HEK293T (cell line): ENCODE data around the gene FAU.

Experiments
- CTCF ChIA-PET: fragments of 350-600 bp; formaldehyde crosslinking; extraction: SDS; loops from one replicate; lab custom pipeline; 2021; ENCODE audit warnings: antibody characterized with exemption, inconsistent platforms; lab: Yijun Ruan, JAX
- POLR2A ChIA-PET: fragments of 350-600 bp; formaldehyde crosslinking; extraction: SDS; loops from one replicate; lab custom pipeline; 2020; ENCODE audit warnings: antibody characterized with exemption, inconsistent platforms; lab: Yijun Ruan, JAX
- DNase-seq: peaks from one replicate; pipeline ENCODE4 v3.0.0; 2012; ENCODE audit warnings: mixed read lengths; ENCODE audit errors: extremely low spot score
- ARNT ChIP-seq: fragments of 450-650 bp; IDR thresholded peaks from 2 replicates; pipeline ENCODE4 v1.6.1; 2017; ENCODE audit warnings: mild to moderate bottlenecking
- BHLHE40 ChIP-seq: fragments of 450-650 bp; IDR thresholded peaks from 2 replicates; pipeline ENCODE4 v1.6.1; 2016; ENCODE audit warnings: mild to moderate bottlenecking, moderate library complexity, borderline replicate concordance
- CTBP1 ChIP-seq: fragments of 450-650 bp; IDR thresholded peaks from 2 replicates; pipeline ENCODE4 v1.6.1; 2016; ENCODE audit warnings: borderline replicate concordance
- ELF4 ChIP-seq: fragments of 450-650 bp; IDR thresholded peaks from 2 replicates; pipeline ENCODE4 v1.6.1; 2017; ENCODE audit warnings: antibody characterized with exemption
- FOXA1 ChIP-seq: fragments of 450-650 bp; IDR thresholded peaks from 2 replicates; pipeline ENCODE4 v1.6.1; 2016; ENCODE audit warnings: mild to moderate bottlenecking
- FOXK2 ChIP-seq: fragments of 450-650 bp; IDR thresholded peaks from 2 replicates; pipeline ENCODE4 v1.6.1; 2016; ENCODE audit warnings: mild to moderate bottlenecking
- FOXM1 ChIP-seq: fragments of 450-650 bp; IDR thresholded peaks from 2 replicates; pipeline ENCODE4 v1.6.1; 2017; ENCODE audit warnings: mild to moderate bottlenecking, borderline replicate concordance
- HDGF ChIP-seq: fragments of 450-650 bp; IDR thresholded peaks from 2 replicates; pipeline ENCODE4 v1.6.1; 2017; ENCODE audit warnings: antibody characterized with exemption, borderline replicate concordance
- L3MBTL2 ChIP-seq: fragments of 450-650 bp; conservative IDR thresholded peaks from 2 replicates; pipeline ENCODE4 v1.6.1; 2016; ENCODE audit warnings: mild to moderate bottlenecking
- LEF1 ChIP-seq: fragments of 450-650 bp; IDR thresholded peaks from 2 replicates; pipeline ENCODE4 v1.6.1; 2017; ENCODE audit warnings: mild to moderate bottlenecking, borderline replicate concordance
- NFRKB ChIP-seq: fragments of 450-650 bp; IDR thresholded peaks from 2 replicates; pipeline ENCODE4 v1.6.1; 2016; ENCODE audit warnings: mild to moderate bottlenecking, moderate library complexity
- SP1 ChIP-seq: fragments of 450-650 bp; IDR thresholded peaks from 2 replicates; pipeline ENCODE4 v1.6.1; 2017
- SUZ12 ChIP-seq: fragments of 450-650 bp; IDR thresholded peaks from 2 replicates; pipeline ENCODE4 v1.6.1; 2016; ENCODE audit warnings: mild to moderate bottlenecking
- TARDBP ChIP-seq: fragments of 450-650 bp; IDR thresholded peaks from 2 replicates; pipeline ENCODE4 v1.6.1; 2016
- ZNF384 ChIP-seq: fragments of 450-650 bp; IDR thresholded peaks from 2 replicates; pipeline ENCODE4 v1.6.1; 2016
- TF ChIP-seq, protein P1 (sequence below): fragments of 450-650 bp; IDR thresholded peaks from 2 replicates; pipeline ENCODE4 v1.6.1; 2016

FAU gene

GRCh38 chr11:65147352-65148075, 25.6 kb upstream of the FAU start:
- ChIA-PET POLR2A (interaction anchor here (1.0 to 7.6 kb wide), 2 partner anchors 12 to 31 kb away, joined by 3 to 52 read pairs; partner anchors contain the start of gene SYVN1), CTCF (no interaction called here)
- TF ChIP-seq BHLHE40 (no peak), HDGF (no peak), ARNT (no peak), ZNF384 (no peak), FOXM1 (no peak), ELF4 (no peak), LEF1 (no peak), L3MBTL2 (no peak), FOXK2 (no peak), SUZ12 (no peak), SP1 (no peak), TARDBP (no peak), CTBP1 (no peak), NFRKB (no peak), FOXA1 (no peak)
- TF ChIP-seq, protein P1, sequence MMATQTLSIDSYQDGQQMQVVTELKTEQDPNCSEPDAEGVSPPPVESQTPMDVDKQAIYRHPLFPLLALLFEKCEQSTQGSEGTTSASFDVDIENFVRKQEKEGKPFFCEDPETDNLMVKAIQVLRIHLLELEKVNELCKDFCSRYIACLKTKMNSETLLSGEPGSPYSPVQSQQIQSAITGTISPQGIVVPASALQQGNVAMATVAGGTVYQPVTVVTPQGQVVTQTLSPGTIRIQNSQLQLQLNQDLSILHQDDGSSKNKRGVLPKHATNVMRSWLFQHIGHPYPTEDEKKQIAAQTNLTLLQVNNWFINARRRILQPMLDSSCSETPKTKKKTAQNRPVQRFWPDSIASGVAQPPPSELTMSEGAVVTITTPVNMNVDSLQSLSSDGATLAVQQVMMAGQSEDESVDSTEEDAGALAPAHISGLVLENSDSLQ, result no peak
- DNase-seq, result no peak

GRCh38 chr11:65141896-65142494, 20.1 kb upstream of the FAU start:
- DNase-seq, result no peak
- POLR2A ChIA-PET, result no interaction called here
- CTCF ChIA-PET, result no interaction called here
- TF ChIP-seq ZNF384, result no peak
- TF ChIP-seq ELF4, result no peak
- no peak for TF ChIP-seq CTBP1
- TF ChIP-seq SP1, result no peak
- no peak for TF ChIP-seq LEF1
- TF ChIP-seq, protein P1, result no peak
- no peak for TF ChIP-seq SUZ12
- TF ChIP-seq FOXM1, result no peak
- no peak for TF ChIP-seq FOXK2
- no peak for TF ChIP-seq NFRKB
- TF ChIP-seq BHLHE40, result no peak
- no peak for TF ChIP-seq L3MBTL2
- TF ChIP-seq HDGF, result no peak

DNA sequence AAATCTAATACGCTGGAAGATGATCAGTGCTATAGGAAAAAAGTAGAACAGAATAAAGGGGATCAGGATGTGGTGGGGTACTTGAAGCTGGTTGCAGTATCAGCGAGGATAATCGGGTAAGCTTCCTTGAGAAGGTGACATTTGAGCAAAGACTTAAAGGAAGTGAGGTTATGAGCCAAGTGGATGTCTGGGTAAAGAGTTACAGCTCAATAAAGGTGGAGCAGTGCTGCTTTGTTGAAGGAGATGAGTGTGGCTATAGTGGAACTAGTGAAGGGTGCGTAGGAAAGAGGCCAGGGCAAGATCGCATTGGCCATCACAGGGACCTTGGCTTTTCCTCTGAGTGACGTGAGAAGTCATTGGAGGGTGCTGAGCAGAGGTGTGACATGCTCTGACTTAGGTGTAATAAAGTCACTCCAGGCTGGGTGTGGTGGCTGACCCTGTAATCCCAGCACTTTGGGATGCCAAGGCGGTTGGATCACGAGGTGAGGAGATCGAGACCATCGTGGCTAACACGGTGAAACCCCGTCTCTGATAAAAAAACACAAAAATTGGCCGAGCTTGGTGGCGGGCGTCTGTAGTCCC, 14.7 kb upstream of the FAU start:
- ChIA-PET CTCF (interaction anchor here (0.6 to 1.1 kb wide), 2 partner anchors 26 to 114 kb away, joined by 3 to 4 read pairs; no protein-coding TSS in a partner anchor), POLR2A (interaction anchor here (0.5 to 4.0 kb wide), 8 partner anchors 8 to 90 kb away, joined by 3 to 56 read pairs (median 24); partner anchors contain the start of genes CAPN1, FAU, MRPL49 and TM7SF2)
- no peak for DNase-seq
- TF ChIP-seq NFRKB (no peak), L3MBTL2 (no peak), ZNF384 (no peak), FOXA1 (no peak), SUZ12 (no peak), CTBP1 (no peak), ARNT (no peak), FOXK2 (no peak), LEF1 (no peak), HDGF (no peak), SP1 (no peak), BHLHE40 (no peak), TARDBP (no peak), ELF4 (no peak), FOXM1 (no peak)
- TF ChIP-seq, protein P1, result no peak

DNA sequence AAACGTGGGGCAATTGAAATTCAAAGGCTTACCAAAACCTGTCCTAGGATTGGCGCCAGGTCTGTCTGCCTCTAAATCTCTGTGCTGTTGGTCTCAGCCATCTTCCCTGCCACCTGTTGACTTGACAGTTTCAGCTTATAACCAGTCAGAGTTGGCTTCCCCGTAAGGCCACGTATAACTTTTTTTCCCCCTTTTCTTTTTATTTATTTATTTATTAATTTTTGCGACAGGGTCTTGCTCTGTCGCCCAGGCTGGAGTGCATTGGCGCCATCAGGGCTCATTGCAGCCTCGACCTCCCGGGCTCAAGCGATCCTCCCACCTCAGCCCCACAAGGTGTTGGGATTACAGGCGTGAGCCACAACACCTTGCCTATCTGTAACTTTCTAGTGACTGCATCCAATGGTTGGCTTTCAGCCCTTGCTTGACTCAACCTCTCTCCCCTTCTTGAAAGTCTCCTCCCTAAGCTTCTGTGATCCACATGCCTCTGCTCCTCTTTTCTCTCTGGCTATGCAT, 13.8 kb upstream of the FAU start:
- CTCF ChIA-PET, result interaction anchor here (0.6 to 1.1 kb wide), 4 partner anchors 23 to 288 kb away, joined by 3 to 5 read pairs (median 4); no protein-coding TSS in a partner anchor

More for the DNA sequence above, 13.8 kb upstream of the FAU start:
- TF ChIP-seq BHLHE40, result no peak
- no peak for TF ChIP-seq SP1
- TF ChIP-seq NFRKB, result no peak
- no peak for TF ChIP-seq SUZ12
- no peak for TF ChIP-seq FOXM1
- TF ChIP-seq L3MBTL2, result no peak
- no peak for TF ChIP-seq ELF4
- DNase-seq, result no peak
- POLR2A ChIA-PET, result interaction anchor here (0.9 to 4.0 kb wide), 25 partner anchors 10 to 372 kb away, joined by 3 to 56 read pairs (median 4); partner anchors contain the start of genes CAPN1, CDCA5, DPF2 and FAU
